HEK293T (cell line): Measurements from ENCODE around the gene TBC1D22A.

Experiments
- BHLHE40 ChIP-seq: fragments of 450-650 bp; IDR thresholded peaks from 2 replicates; pipeline ENCODE4 v1.6.1; 2016; ENCODE audit warnings: mild to moderate bottlenecking, moderate library complexity, borderline replicate concordance
- ELF4 ChIP-seq: fragments of 450-650 bp; IDR thresholded peaks from 2 replicates; pipeline ENCODE4 v1.6.1; 2017; ENCODE audit warnings: antibody characterized with exemption
- FOXA1 ChIP-seq: fragments of 450-650 bp; IDR thresholded peaks from 2 replicates; pipeline ENCODE4 v1.6.1; 2016; ENCODE audit warnings: mild to moderate bottlenecking
- FOXK2 ChIP-seq: fragments of 450-650 bp; IDR thresholded peaks from 2 replicates; pipeline ENCODE4 v1.6.1; 2016; ENCODE audit warnings: mild to moderate bottlenecking
- FOXM1 ChIP-seq: fragments of 450-650 bp; IDR thresholded peaks from 2 replicates; pipeline ENCODE4 v1.6.1; 2017; ENCODE audit warnings: mild to moderate bottlenecking, borderline replicate concordance
- HDGF ChIP-seq: fragments of 450-650 bp; IDR thresholded peaks from 2 replicates; pipeline ENCODE4 v1.6.1; 2017; ENCODE audit warnings: antibody characterized with exemption, borderline replicate concordance
- LEF1 ChIP-seq: fragments of 450-650 bp; IDR thresholded peaks from 2 replicates; pipeline ENCODE4 v1.6.1; 2017; ENCODE audit warnings: mild to moderate bottlenecking, borderline replicate concordance
- SP1 ChIP-seq: fragments of 450-650 bp; IDR thresholded peaks from 2 replicates; pipeline ENCODE4 v1.6.1; 2017
- SUZ12 ChIP-seq: fragments of 450-650 bp; IDR thresholded peaks from 2 replicates; pipeline ENCODE4 v1.6.1; 2016; ENCODE audit warnings: mild to moderate bottlenecking
- TARDBP ChIP-seq: fragments of 450-650 bp; IDR thresholded peaks from 2 replicates; pipeline ENCODE4 v1.6.1; 2016
- ZNF384 ChIP-seq: fragments of 450-650 bp; IDR thresholded peaks from 2 replicates; pipeline ENCODE4 v1.6.1; 2016
- TF ChIP-seq, protein P1 (sequence below): fragments of 450-650 bp; IDR thresholded peaks from 2 replicates; pipeline ENCODE4 v1.6.1; 2016

DNA sequence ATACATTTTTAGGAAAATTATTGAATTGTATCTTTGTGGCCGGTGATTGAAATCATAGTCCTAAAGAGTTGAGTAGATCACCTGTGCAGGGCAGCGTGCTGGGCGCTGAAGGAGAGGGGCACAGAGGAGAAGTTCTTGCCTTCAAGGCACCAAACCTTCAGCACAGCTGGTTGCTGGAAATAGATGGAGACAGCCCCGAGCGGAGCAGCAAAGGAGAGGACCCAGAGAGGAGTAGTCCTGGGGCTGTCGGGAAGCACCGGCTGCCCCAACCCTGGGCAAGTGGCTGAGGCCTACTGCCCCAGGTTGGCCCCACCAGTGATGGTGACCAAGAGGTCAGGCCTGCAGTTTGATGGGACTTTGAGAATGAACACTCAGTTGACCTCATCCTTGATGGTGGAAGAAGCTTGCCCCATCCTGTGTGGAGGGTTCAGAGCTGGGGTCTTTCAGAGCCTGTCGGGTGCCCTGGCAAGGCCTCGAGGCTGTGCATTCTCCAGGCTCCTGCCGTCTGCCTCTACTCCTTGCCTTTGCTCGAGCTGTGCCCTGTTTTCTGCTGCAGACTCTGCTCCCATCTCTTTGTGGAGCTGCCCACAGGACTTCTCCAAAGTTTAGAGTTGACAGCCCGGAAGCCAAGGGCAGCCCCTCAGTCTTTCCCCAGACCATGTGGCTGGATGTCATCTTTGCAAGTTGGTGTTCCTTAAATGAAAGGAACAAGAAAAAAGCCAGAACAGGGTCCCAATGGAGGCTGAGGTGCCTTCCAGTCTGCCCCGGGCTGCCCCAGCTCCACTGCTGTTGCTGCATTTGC, 285.1 kb downstream of the TBC1D22A start:
- TF ChIP-seq ZNF384, result no peak
- TF ChIP-seq TARDBP, result no peak
- no peak for TF ChIP-seq FOXM1
- TF ChIP-seq FOXA1, result no peak
- no peak for TF ChIP-seq ELF4
- no peak for TF ChIP-seq SUZ12
- TF ChIP-seq SP1, result no peak
- TF ChIP-seq FOXK2, result no peak
- TF ChIP-seq LEF1, result no peak
- no peak for TF ChIP-seq BHLHE40
- TF ChIP-seq, protein P1, sequence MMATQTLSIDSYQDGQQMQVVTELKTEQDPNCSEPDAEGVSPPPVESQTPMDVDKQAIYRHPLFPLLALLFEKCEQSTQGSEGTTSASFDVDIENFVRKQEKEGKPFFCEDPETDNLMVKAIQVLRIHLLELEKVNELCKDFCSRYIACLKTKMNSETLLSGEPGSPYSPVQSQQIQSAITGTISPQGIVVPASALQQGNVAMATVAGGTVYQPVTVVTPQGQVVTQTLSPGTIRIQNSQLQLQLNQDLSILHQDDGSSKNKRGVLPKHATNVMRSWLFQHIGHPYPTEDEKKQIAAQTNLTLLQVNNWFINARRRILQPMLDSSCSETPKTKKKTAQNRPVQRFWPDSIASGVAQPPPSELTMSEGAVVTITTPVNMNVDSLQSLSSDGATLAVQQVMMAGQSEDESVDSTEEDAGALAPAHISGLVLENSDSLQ, result no peak
- no peak for TF ChIP-seq HDGF
